Transverse colon (tissue), 4 donors: ENCODE results near the gene CDK5RAP2. TPM values are rescaled to one million over a fixed set of nuclear protein-coding genes. Genes with fewer than 3 reads are reported as not detected.

ENCODE experiments used
- DNase-seq: peaks from one replicate; pipeline ENCODE4 v3.0.0-alpha.2; 2019
- H3K27ac ChIP-seq, 4 donors: fragments of 200-600 bp; sonication (generic); 2 replicates each; pipeline ENCODE4 v1.5.1; 2016 to 2018; ENCODE audit warnings: inconsistent platforms in 4 of 4
- H3K27me3 ChIP-seq: fragments of 200-600 bp; sonication (generic); 2 replicates; pipeline ENCODE4 v1.5.1; 2017; ENCODE audit warnings: inconsistent platforms
- H3K36me3 ChIP-seq, 4 donors: fragments of 200-600 bp; sonication (generic); 2 replicates each; pipeline ENCODE4 v1.5.1; 2017 to 2019; ENCODE audit warnings: inconsistent platforms in 4 of 4
- H3K4me1 ChIP-seq, 4 donors: fragments of 200-600 bp; sonication (generic); 2 replicates each; pipeline ENCODE4 v1.5.1; 2017 to 2020; ENCODE audit warnings: inconsistent platforms in 4 of 4
- H3K4me3 ChIP-seq, 4 donors: fragments of 200-600 bp; sonication (generic); 1 replicate in 1 of 4; 2 replicates in 3 of 4; pipeline versions ENCODE4 v1.5.1 to v1.6.1; 2017 to 2019; ENCODE audit warnings: inconsistent platforms in 4 of 4
- H3K9me3 ChIP-seq, 2 donors: fragments of 200-600 bp; sonication (generic); 2 replicates each; pipeline ENCODE4 v1.5.1; 2017 to 2019; ENCODE audit warnings: inconsistent platforms in 2 of 2
- EP300 ChIP-seq: sonication (generic); formaldehyde crosslinking; IDR thresholded peaks from one replicate; pipeline ENCODE4 v1.6.1; 2017; ENCODE audit warnings: antibody characterized with exemption, low read depth
- POLR2A ChIP-seq: fragments of 450-650 bp; IDR thresholded peaks from one replicate; pipeline ENCODE4 v1.6.1; 2016; ENCODE audit warnings: antibody characterized with exemption, mild to moderate bottlenecking, moderate library complexity
- POLR2AphosphoS5 ChIP-seq, 3 donors: sonication (generic); formaldehyde crosslinking; IDR thresholded peaks; one replicate each; pipeline ENCODE4 v1.6.1; 2016; ENCODE audit warnings: antibody characterized with exemption in 3 of 3
- WGBS, 2 donors: methylation state at CpG; one replicate each; pipeline ENCODE4 v1.1.5; 2018; ENCODE audit warnings: low coverage in 1 of 2; 5-methylcytosine and 5-hydroxymethylcytosine counted together
- in situ Hi-C, 4 donors: fragments of 200-750 bp; cut with MboI; loops; one replicate each; pipeline versions ENCODE4 v1.15.0 to v1.15.1; 2017; ENCODE audit warnings: low sequenced_read_pairs in 3 of 4, low pct_ligation_motif_present in 1 of 4, low pct_unique_long_range_greater_than_20kb in 1 of 4
- intact Hi-C: fragments of 100-400 bp; cut with DNase I; formaldehyde crosslinking; loops from one replicate; pipeline ENCODE4 v1.15.1; 2023; ENCODE audit warnings: low total_unique reads
- total RNA-seq, 4 donors: library from RNA; depleted of rRNA; stranded (reverse); fragments of >200 nt; gene quantifications; one replicate each; pipeline ENCODE4 v1.1.0, GENCODE V29; 2016
- TF ChIP-seq, protein P1 (sequence below), 5 experiments: fragments of 200-600 bp in 3 of 5; fragments of 450-650 bp in 2 of 5; sonication (generic) in 3 of 5; IDR thresholded peaks; 1 replicate in 2 of 5; 2 replicates in 3 of 5; pipeline ENCODE4 v1.5.1; 2016 to 2017; ENCODE audit warnings: antibody characterized with exemption in 5 of 5, inconsistent platforms in 3 of 5, mild to moderate bottlenecking in 2 of 5, moderate library complexity in 1 of 5

Gene CDK5RAP2
- total RNA-seq, 4 donors from 2014 or later, result 23.6 to 154 (median 28.0) TPM

GRCh38 chr9:120452631-120453030, 127.3 kb downstream of the CDK5RAP2 start:
- 53% methylated on average over 3 of the region's 3 CpGs; no CpG with 5 or more reads in 1 of the 2 donors for WGBS, 2 donors
- Histone ChIP-seq H3K9me3 (no peaks in the 10 kb centered on the region), H3K27me3 (no peaks in the 10 kb centered on the region), H3K4me3 (no peak overlapping the region), H3K4me1 (no peaks in the 10 kb centered on the region), H3K27ac (no peak overlapping the region), H3K36me3 (peaks cover 0 to 10% (median 2%) of the 10 kb centered on the region in 4 donors)
- in situ Hi-C loops (loop anchor here in 3 of 4 donors (25.0 kb wide), 2 partner anchors 490 to 890 kb away; no protein-coding TSS in a partner anchor), intact Hi-C loops (no loop called here)
- TF ChIP-seq, protein P1, sequence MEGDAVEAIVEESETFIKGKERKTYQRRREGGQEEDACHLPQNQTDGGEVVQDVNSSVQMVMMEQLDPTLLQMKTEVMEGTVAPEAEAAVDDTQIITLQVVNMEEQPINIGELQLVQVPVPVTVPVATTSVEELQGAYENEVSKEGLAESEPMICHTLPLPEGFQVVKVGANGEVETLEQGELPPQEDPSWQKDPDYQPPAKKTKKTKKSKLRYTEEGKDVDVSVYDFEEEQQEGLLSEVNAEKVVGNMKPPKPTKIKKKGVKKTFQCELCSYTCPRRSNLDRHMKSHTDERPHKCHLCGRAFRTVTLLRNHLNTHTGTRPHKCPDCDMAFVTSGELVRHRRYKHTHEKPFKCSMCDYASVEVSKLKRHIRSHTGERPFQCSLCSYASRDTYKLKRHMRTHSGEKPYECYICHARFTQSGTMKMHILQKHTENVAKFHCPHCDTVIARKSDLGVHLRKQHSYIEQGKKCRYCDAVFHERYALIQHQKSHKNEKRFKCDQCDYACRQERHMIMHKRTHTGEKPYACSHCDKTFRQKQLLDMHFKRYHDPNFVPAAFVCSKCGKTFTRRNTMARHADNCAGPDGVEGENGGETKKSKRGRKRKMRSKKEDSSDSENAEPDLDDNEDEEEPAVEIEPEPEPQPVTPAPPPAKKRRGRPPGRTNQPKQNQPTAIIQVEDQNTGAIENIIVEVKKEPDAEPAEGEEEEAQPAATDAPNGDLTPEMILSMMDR (IDR thresholded peaks at IDR 0.05), result no peak
- TF ChIP-seq POLR2AphosphoS5 (IDR thresholded peaks at IDR 0.05) (no peak), POLR2A (no peak), EP300 (no peak)
- no peak for DNase-seq

DNA sequence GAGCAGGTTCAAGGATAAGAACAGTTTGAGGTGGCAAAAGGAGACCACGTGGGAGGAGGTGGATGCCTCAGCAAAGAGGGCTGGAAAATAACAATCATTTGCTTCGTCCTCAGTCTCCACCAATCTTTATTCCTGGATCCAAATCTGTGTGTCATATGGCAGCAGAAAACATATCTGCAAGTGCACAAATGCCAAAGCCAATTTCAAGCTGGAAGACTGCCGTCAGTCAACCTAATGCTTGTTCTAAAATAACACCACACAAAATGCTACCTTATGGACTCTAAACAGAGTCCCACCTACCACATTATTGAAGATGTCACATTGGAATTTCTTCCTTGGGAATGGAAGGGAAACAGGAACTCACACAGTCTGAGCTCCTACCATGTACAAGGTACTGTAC, 129.1 kb downstream of the CDK5RAP2 start:
- Histone ChIP-seq H3K27me3 (no peaks in the 10 kb centered on the region), H3K27ac (no peak overlapping the region), H3K36me3 (peaks cover 0 to 10% (median 0%) of the 10 kb centered on the region in 4 donors), H3K4me1 (peaks cover 0 to 6% (median 2%) of the 10 kb centered on the region in 4 donors), H3K4me3 (no peak overlapping the region), H3K9me3 (no peaks in the 10 kb centered on the region)
- WGBS, 2 donors, result 89 to 100% methylated on average over 1 to 3 of the region's 3 CpGs
- TF ChIP-seq, protein P1 (IDR thresholded peaks at IDR 0.05), result no peak
- no peak for TF ChIP-seq EP300
- TF ChIP-seq POLR2AphosphoS5 (IDR thresholded peaks at IDR 0.05), result no peak
- TF ChIP-seq POLR2A, result no peak
- in situ Hi-C loops (loop anchor here in 3 of 4 donors (25.0 kb wide), 2 partner anchors 489 to 889 kb away; no protein-coding TSS in a partner anchor), intact Hi-C loops (no loop called here)
- no peak for DNase-seq

GRCh38 chr9:120449566-120449965, 130.4 kb downstream of the CDK5RAP2 start:
- no peak overlapping the region for H3K4me3 ChIP-seq
- H3K27me3 ChIP-seq, result no peaks in the 10 kb centered on the region
- in situ Hi-C loops (no loop called here), intact Hi-C loops (no loop called here)
- DNase-seq, result no peak
- H3K27ac ChIP-seq, result no peak overlapping the region
- peaks cover 0 to 8% (median 3%) of the 10 kb centered on the region in 4 donors for H3K4me1 ChIP-seq
- 96 to 100% methylated on average over 2 of the region's 2 CpGs for WGBS, 2 donors
- peaks cover 0 to 10% (median 0%) of the 10 kb centered on the region in 4 donors for H3K36me3 ChIP-seq
- no peaks in the 10 kb centered on the region for H3K9me3 ChIP-seq
- TF ChIP-seq, protein P1 (IDR thresholded peaks at IDR 0.05), result no peak
- TF ChIP-seq POLR2A (no peak), EP300 (no peak), POLR2AphosphoS5 (IDR thresholded peaks at IDR 0.05) (no peak)

GRCh38 chr9:120447959-120448500, 131.9 kb downstream of the CDK5RAP2 start:
- H3K36me3 ChIP-seq, result peaks cover 0 to 5% (median 2%) of the 10 kb centered on the region in 4 donors
- 95 to 96% methylated on average over 8 to 9 of the region's 9 CpGs for WGBS, 2 donors
- in situ Hi-C loops, result no loop called here

More at GRCh38 chr9:120447959-120448500, 131.9 kb downstream of the CDK5RAP2 start:
- no peak overlapping the region for H3K27ac ChIP-seq
- H3K9me3 ChIP-seq, result no peaks in the 10 kb centered on the region
- TF ChIP-seq POLR2A (no peak), EP300 (no peak), POLR2AphosphoS5 (IDR thresholded peaks at IDR 0.05) (no peak)
- TF ChIP-seq, protein P1 (IDR thresholded peaks at IDR 0.05), result no peak
- peaks cover 0 to 8% (median 3%) of the 10 kb centered on the region in 4 donors for H3K4me1 ChIP-seq
- intact Hi-C loops, result no loop called here
- H3K4me3 ChIP-seq, result no peak overlapping the region
- DNase-seq, result no peak
- H3K27me3 ChIP-seq, result no peaks in the 10 kb centered on the region
